Activated CD8-positive, alpha-beta T cell treated with anti-CD3 and anti-CD28 coated beads for 36 hours (primary cell): ENCODE measurements around the gene SLC7A5. TPM values are rescaled to one million over a fixed set of nuclear protein-coding genes. Genes with fewer than 3 reads are reported as not detected.

Experiments
- ATAC-seq: fragments of 200-7000 bp; cut with Tn5 transposase; one replicate; pipeline ENCODE4 v1.10.0; 2021; ENCODE audit warnings: mild to moderate bottlenecking, moderate library complexity
- CTCF ChIA-PET: fragments of 350-600 bp; sonication (Branson Sonifier 250); formaldehyde crosslinking; loops from one replicate; lab custom pipeline; 2021; ENCODE audit warnings: antibody characterized with exemption; lab: Charles Lee
- POLR2A ChIA-PET: fragments of 350-600 bp; sonication (Branson Sonifier 250); formaldehyde crosslinking; loops from one replicate; lab custom pipeline; 2021; ENCODE audit warnings: antibody characterized with exemption; lab: Charles Lee
- DNase-seq: peaks from one replicate; pipeline ENCODE4 v3.0.0-alpha.2; 2020
- H3K27ac Mint-ChIP-seq: one replicate; pipeline ENCODE4 v1.8.0; 2021; ENCODE audit warnings: mild to moderate bottlenecking, mixed read lengths
- H3K27me3 Mint-ChIP-seq: one replicate; pipeline ENCODE4 v1.8.0; 2021; ENCODE audit warnings: mixed read lengths
- H3K36me3 Mint-ChIP-seq: one replicate; pipeline ENCODE4 v1.8.0; 2021; ENCODE audit warnings: low read depth, mixed read lengths
- H3K4me1 Mint-ChIP-seq: one replicate; pipeline ENCODE4 v1.8.0; 2021; ENCODE audit warnings: low read depth, mixed read lengths
- H3K4me3 Mint-ChIP-seq: one replicate; pipeline ENCODE4 v1.8.0; 2021; ENCODE audit warnings: mild to moderate bottlenecking, moderate library complexity, mixed read lengths
- H3K9me3 Mint-ChIP-seq: one replicate; pipeline ENCODE4 v1.8.0; 2021; ENCODE audit warnings: mixed read lengths
- CTCF ChIP-seq: fragments of 200-600 bp; IDR thresholded peaks from one replicate; pipeline ENCODE4 v1.8.0; 2022; ENCODE audit warnings: antibody characterized with exemption, mild to moderate bottlenecking
- intact Hi-C: fragments of 100-400 bp; cut with micrococcal nuclease; formaldehyde crosslinking; loops from one replicate; pipeline ENCODE4 v1.10.0; 2022
- total RNA-seq, 2 experiments: library from RNA; stranded (reverse); gene quantifications; one replicate each; pipeline ENCODE4 v1.2.3, GENCODE V29; 2021

SLC7A5 gene
- total RNA-seq, 2 experiments from 2014 or later, result 230 to 236 TPM

GRCh38 chr16:87836844-87837581 lies 32.3 kb downstream of the SLC7A5 start:
- Mint-ChIP-seq H3K27ac (no peak overlapping the region), H3K36me3 (peaks cover 53% of the 10 kb centered on the region), H3K4me1 (no peaks in the 10 kb centered on the region), H3K9me3 (no peaks in the 10 kb centered on the region), H3K4me3 (no peak overlapping the region), H3K27me3 (no peaks in the 10 kb centered on the region)
- intact Hi-C loops, result no loop called here
- DNase-seq (no peak), ATAC-seq (no peak)
- CTCF ChIA-PET, result interaction anchor here (1.2 to 2.3 kb wide), 4 partner anchors 9 to 58 kb away, joined by 3 to 7 read pairs (median 6); no protein-coding TSS in a partner anchor
- POLR2A ChIA-PET, result interaction anchor here (1.0 to 1.2 kb wide), 3 partner anchors 17 to 30 kb away, joined by 3 to 4 read pairs (median 3); no protein-coding TSS in a partner anchor
- no peak for TF ChIP-seq CTCF

GRCh38 chr16:87836346-87836843 lies 32.9 kb downstream of the SLC7A5 start:
- Mint-ChIP-seq H3K27ac (no peak overlapping the region), H3K4me1 (no peaks in the 10 kb centered on the region), H3K36me3 (peaks cover 57% of the 10 kb centered on the region), H3K9me3 (no peaks in the 10 kb centered on the region), H3K27me3 (no peaks in the 10 kb centered on the region), H3K4me3 (no peak overlapping the region)
- no peak for DNase-seq
- POLR2A ChIA-PET, result interaction anchor here (0.7 to 2.4 kb wide), 9 partner anchors 11 to 57 kb away, joined by 3 to 12 read pairs (median 3); no protein-coding TSS in a partner anchor
- intact Hi-C loops, result no loop called here
- CTCF ChIA-PET, result interaction anchor here (1.2 to 2.3 kb wide), 4 partner anchors 10 to 57 kb away, joined by 3 to 7 read pairs (median 6); no protein-coding TSS in a partner anchor
- no peak for ATAC-seq
- no peak for TF ChIP-seq CTCF

GRCh38 chr16:87835882-87836331 lies 33.4 kb downstream of the SLC7A5 start:
- ATAC-seq (no peak), DNase-seq (no peak)
- no peak for TF ChIP-seq CTCF
- H3K27ac Mint-ChIP-seq, result no peak overlapping the region
- no peaks in the 10 kb centered on the region for H3K27me3 Mint-ChIP-seq
- H3K36me3 Mint-ChIP-seq, result peaks cover 60% of the 10 kb centered on the region
- intact Hi-C loops, result no loop called here
- ChIA-PET CTCF (interaction anchor here (1.3 to 2.3 kb wide), 3 partner anchors 14 to 57 kb away, joined by 5 to 7 read pairs (median 6); no protein-coding TSS in a partner anchor), POLR2A (interaction anchor here (0.7 to 2.4 kb wide), 7 partner anchors 11 to 57 kb away, joined by 3 to 12 read pairs (median 3); no protein-coding TSS in a partner anchor)
- H3K9me3 Mint-ChIP-seq, result no peaks in the 10 kb centered on the region
- no peaks in the 10 kb centered on the region for H3K4me1 Mint-ChIP-seq
- no peak overlapping the region for H3K4me3 Mint-ChIP-seq

GRCh38 chr16:87834668-87835473 lies 34.4 kb downstream of the SLC7A5 start:
- Mint-ChIP-seq H3K9me3 (no peaks in the 10 kb centered on the region), H3K4me3 (no peak overlapping the region), H3K27ac (no peak overlapping the region), H3K36me3 (peaks cover 63% of the 10 kb centered on the region), H3K27me3 (no peaks in the 10 kb centered on the region), H3K4me1 (no peaks in the 10 kb centered on the region)
- POLR2A ChIA-PET, result interaction anchor here (1.2 to 2.4 kb wide), 6 partner anchors 10 to 56 kb away, joined by 3 to 12 read pairs (median 7); no protein-coding TSS in a partner anchor
- no peak for TF ChIP-seq CTCF
- intact Hi-C loops, result no loop called here
- no peak for DNase-seq
- ATAC-seq, result no peak
- CTCF ChIA-PET, result interaction anchor here (2.3 kb wide), 1 partner anchor 37 kb away, joined by 6 read pairs; no protein-coding TSS in a partner anchor
